GM15510 (cell line): Measurements from ENCODE around the gene SLC39A11.

ENCODE experiments used
- POLR2A ChIP-seq: IDR thresholded peaks from 3 replicates; pipeline ENCODE4 v1.6.1; 2011; ENCODE audit warnings: borderline replicate concordance; ENCODE audit not compliant: insufficient read length; ENCODE audit errors: extremely low read depth

The SLC39A11 gene

DNA sequence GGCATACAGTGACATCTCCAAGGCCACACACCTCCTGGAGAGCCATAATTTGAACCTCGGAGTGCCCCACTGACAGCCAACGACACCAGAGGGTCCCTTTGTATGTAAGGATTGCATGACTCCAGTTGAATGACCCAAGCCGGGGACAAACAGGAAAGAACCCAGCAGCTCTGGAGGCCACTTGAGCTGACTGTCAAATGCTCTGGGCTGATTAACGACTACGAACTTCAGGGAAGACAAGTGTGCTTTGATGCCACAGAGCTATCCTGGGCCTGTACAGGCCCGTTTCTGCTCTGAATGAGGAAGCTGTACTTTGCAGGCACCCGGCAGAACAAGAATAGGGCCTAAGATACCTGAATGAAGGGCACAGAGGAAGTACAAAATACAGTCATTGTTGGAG is 404.6 kb downstream of the SLC39A11 start:
- TF ChIP-seq POLR2A: no peak

DNA sequence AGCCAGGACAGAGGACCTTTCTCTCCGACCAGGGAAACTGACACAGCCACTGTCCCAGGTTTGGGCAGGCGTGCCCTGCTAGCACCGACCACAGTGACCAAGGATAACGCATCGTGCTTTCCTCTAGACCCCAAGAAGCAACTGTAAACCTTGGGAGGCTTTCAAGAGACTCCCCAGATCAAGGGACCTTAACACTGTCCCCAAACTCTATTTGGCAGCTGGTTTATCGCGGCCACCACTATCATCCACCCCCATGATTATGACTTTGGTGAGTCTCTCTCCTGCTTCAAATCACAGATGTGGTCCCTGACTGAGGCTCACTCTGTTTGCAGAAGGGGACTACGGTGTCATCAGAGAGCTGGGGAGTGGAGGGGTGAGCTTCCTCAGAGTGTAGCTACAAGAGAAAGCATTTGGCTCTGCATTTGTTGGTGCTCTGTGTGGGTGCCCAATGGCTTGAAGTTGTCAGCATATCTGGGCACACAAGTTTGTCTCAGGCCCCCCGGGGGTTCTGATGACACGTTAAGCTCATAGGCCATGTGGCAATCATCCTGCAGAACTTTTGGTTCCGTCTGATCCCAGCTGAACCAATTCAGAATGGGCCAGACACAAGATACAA is 408.0 kb downstream of the SLC39A11 start:
- TF ChIP-seq POLR2A: no peak

DNA sequence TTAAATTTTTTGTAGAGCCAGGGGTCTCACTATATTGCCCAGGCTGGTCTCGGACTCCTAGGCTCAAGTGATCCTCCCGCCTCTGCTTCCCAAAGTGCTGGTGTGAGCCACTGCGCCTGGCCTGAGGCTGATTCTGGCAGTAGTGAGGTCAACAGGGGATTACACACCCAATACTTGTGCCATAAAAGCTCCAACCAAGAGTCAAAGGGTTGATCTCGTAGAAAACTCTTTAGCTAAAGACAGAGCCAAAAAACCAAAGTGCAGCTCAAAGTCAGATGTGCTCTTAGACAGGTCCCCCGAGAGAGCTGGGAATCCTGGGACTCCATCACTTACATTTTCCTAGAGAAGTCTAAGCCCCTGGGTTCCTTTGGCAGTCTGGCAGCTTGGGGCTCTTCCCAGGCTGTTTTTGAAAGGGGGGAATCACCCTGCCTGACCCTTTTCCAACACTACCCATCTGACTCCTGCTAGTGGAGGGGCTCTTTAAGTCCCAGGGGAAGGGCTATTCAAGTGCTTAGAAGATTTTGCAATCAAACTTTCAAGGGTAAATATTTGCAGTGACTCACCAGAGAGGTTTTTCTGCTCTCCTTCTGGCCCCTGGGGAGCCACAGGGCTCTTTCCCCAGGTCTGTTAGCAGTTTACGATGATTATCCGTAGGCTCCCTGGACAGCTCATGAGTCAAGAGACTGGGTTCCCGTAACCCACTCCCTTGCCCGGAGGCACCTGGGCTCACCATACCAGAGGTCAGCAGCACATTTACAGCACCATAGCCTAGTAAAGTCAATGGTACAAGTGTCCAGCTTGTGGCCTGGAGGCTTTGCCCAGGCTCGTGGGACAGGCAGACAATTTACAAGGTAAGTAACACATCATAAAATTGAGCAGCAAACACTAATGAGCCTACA is 408.7 kb downstream of the SLC39A11 start:
- no peak for TF ChIP-seq POLR2A

DNA sequence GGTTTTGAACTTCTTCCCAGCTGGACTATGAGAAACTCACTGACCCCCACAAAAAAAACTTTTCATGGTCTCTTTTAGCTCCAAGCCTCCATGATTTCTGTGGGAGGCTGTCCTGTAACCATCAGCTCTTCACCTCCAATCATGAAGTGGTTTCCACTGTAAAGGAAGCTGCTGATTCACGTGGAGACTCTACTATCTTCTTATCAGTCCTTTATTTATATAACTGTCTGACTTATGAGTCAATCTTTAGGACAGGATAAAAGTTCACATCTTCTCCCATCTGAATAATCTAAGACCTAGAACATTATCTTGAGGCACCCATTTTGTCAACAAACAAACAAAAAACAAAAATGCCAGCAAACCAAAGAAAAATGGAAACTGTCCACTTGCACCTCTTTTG is 409.9 kb downstream of the SLC39A11 start:
- TF ChIP-seq POLR2A: no peak

DNA sequence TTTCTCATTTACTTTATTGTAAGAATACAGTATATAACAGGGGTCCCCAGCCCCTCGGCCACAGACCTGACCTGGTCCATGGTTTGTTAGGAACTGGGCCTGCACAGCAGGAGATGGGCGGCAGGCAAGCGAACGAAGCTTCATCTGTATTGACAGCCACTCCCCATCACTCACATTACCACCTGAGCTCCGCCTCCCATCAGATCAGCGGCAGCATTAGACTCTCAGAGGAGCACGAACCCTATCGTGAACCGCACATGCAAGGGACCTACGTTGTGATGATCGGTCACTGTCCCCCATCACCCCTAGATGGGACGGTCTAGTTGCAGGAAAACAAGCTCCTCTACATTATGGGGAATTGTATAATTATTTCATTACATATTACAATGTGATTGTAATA is 410.6 kb downstream of the SLC39A11 start:
- TF ChIP-seq POLR2A: no peak

DNA sequence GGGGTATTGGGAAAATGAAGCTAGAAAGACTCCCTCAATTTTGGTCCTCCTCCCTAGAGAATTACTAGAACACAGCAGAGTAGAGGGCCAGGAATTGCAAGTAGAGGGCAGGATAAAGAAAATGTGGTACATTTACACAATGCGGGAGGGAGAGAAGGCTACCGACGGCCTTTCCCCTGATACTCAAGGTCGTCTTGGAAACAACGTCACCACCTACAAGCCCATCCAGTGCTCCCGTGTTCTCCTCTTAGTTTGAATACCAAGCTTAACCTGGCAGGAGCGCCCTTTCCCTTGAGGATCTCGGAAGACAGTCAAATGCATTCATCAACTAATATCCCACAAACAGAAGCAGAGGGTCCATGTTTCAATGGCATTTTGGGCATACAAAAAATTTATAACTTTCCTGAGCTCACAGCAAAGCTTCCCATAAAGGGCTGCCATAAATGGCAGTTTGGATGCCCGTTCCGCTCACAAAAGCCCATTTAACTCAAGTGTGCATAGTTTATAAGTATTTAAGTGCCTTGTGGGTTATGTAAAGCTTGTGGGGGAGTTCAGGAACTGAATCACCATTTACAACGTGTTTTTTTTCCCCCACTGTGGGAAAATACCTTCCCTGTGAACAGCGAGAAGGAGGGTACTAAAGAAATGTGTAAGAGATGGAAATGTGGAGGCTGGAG is 414.6 kb downstream of the SLC39A11 start:
- no peak for TF ChIP-seq POLR2A

DNA sequence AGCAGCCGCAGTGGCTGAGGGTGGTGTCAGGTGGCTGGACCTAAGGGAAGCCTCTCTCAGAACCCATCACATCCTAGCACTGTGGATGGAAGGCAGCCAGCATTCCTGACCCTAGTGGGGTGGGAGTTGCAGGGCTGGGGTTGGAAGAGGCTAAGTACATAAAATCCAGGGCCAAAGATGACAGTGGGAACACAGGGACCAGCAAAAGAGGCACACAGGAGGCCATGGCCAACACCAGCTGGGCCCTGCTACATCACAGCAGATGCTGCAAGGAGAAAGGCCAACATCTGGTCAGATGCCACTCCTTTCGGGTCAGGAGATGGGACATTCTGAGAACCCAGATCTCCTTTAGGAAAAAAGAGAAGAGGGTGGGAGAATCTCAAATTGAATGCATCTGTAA is 415.4 kb downstream of the SLC39A11 start:
- no peak for TF ChIP-seq POLR2A

DNA sequence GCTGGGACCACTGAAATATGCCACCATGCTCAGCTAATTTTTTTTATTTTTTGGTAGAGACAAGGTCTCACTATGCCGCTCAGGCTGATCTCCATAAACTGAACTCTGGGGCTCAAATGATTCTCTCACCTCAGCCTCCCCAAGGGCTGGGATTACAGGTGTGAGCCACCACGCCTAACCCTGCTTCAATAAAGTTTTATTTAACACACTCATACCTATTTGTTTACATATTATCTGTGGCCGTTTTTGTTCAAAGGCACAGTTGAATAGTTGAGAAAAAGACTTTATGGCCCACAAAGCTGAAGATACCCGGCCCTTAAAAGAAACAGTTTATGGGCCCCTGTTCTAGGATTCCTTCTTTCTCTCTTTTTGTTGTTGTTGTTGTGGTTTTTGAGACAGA is 419.8 kb downstream of the SLC39A11 start:
- no peak for TF ChIP-seq POLR2A

DNA sequence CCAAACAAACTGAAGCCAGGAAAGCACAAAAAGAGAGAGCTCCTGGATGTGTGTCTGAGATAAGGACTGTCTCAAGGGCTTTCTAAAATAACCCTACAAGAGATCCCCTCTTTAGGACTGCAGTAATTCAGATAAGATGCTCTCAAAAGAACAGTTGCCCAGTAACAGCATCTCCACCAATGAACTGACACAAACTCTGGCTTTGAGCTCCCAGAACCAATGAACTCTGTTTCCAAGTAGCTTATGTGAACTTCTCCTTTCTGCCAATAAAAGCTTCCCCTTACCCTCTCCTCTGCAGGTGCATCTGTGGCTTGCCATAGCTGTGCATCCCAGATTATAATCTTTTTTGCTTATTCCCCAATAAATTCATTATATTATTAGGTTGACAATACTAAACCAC is 421.5 kb downstream of the SLC39A11 start:
- no peak for TF ChIP-seq POLR2A

DNA sequence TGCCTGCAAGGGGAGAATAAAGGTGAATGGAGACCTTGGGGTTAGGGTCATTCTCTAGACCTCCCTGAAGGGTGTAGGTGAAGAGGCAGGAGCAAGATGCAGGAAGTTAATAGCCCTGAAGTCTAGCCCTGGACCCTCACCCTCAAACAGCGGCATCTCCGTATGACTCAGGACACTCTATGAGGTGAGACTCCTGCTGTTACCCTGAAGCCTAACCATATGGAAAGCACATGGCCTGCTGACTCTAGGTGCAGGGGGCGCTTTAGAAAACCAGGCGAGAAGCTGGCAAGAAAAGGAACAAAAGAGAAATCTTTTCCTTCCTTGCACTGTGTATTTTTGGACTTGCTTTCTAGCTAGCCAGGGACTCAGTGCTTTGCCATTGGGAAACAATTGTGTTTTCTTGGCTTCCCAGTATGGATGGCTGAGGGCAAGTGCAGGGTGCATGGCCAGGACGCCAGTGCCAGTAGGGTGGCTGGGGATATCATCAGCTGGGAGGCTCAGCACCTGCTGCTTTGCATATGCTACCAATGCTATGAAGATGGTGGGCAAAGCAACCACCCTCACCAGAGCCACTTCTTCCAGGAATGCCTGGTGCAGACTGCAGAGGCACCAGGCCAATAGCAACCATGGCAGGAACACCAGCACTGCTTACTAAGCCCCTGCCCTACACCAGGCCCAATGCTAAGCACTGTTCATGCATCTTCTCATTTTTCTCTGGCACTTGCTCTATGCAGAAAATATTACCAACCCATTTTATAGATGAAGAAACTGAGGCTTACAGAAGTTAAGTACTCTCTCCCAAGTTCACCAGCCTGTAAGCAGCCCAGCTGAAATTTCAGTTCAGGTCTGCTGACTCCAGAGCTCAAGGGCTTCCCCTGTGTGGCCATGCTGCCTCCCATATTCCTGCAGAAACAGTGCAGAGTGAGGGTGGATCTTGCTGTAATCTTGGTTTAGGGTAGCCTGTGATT is 425.1 kb downstream of the SLC39A11 start:
- TF ChIP-seq POLR2A: no peak

DNA sequence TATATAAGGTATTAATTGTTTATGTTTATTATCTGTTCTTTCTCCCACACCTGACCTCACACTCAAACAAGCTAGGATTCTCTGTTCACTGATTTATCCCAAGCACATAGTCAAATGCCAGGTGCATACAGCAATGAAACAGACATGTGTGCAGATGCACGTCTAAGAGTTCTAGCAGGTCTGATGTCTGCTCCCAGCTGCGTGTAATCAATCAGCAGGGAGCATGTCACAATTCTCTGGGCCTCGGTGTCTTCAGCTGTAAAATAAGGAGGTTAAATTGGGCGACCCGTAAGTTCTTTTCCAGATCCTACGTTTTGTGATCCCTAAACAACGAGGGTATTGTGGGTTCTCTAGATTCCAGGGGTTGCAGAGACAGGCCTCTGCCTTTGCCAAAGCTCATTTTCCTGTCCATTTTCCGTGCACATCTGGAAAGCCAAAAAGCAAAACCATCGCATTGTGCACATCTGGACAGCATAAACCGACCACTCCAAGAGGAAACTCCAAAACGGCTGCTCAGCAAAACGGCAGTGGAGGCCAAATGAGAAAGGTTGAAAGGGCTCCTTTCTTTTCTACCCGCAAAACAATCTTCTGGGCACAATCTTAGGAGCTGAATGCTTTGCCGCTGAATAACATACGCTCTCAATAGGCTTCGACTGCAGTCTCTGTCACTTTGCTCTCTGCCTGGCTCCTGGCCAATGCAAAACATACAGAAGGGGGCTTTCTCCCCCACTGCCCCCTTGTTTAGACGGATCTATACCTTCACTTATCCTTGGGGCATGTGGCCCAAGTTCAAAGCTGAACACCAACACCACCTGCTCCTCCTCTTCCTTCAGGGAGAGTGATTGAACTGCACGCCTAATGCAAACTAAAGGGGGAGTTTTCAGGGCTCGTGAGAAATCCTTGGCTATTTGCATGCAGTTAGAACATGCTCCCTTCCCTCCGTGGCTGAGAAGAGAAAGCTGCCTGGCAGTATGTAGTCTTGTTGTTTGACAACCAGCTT is 426.3 kb downstream of the SLC39A11 start:
- no peak for TF ChIP-seq POLR2A

DNA sequence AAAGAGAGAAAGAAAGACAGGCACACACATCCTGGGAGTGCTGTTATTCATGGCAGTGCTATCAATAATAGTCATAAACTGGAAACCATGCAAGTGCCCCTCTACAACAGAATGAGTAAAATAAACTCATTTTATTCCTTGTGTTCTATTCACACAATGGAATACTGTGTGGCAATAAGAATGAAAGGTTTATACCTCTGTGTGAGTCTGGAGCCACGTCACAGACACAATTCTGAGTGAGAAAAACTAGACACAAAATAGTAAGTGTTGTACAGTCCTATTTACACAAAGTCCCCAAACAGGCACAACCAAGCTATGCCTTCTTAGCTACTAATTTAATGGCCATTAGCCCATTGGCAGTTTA is 429.7 kb downstream of the SLC39A11 start:
- no peak for TF ChIP-seq POLR2A
